Transverse colon (tissue), 4 donors: ENCODE results near the gene SOX8. TPM values are rescaled to one million over a fixed set of nuclear protein-coding genes. Genes with fewer than 3 reads are reported as not detected.

Experiments
- DNase-seq: peaks from one replicate; pipeline ENCODE4 v3.0.0-alpha.2; 2019
- H3K27ac ChIP-seq, 4 donors: fragments of 200-600 bp; sonication (generic); 2 replicates each; pipeline ENCODE4 v1.5.1; 2016 to 2018; ENCODE audit warnings: inconsistent platforms in 4 of 4
- H3K27me3 ChIP-seq: fragments of 200-600 bp; sonication (generic); 2 replicates; pipeline ENCODE4 v1.5.1; 2017; ENCODE audit warnings: inconsistent platforms
- H3K36me3 ChIP-seq, 4 donors: fragments of 200-600 bp; sonication (generic); 2 replicates each; pipeline ENCODE4 v1.5.1; 2017 to 2019; ENCODE audit warnings: inconsistent platforms in 4 of 4
- H3K4me1 ChIP-seq, 4 donors: fragments of 200-600 bp; sonication (generic); 2 replicates each; pipeline ENCODE4 v1.5.1; 2017 to 2020; ENCODE audit warnings: inconsistent platforms in 4 of 4
- H3K4me3 ChIP-seq, 4 donors: fragments of 200-600 bp; sonication (generic); 1 replicate in 1 of 4; 2 replicates in 3 of 4; pipeline versions ENCODE4 v1.5.1 to v1.6.1; 2017 to 2019; ENCODE audit warnings: inconsistent platforms in 4 of 4
- H3K9me3 ChIP-seq, 2 donors: fragments of 200-600 bp; sonication (generic); 2 replicates each; pipeline ENCODE4 v1.5.1; 2017 to 2019; ENCODE audit warnings: inconsistent platforms in 2 of 2
- CTCF ChIP-seq, 5 experiments: fragments of 200-600 bp in 3 of 5; fragments of 450-650 bp in 2 of 5; sonication (generic) in 3 of 5; IDR thresholded peaks; 1 replicate in 2 of 5; 2 replicates in 3 of 5; pipeline ENCODE4 v1.5.1; 2016 to 2017; ENCODE audit warnings: antibody characterized with exemption in 5 of 5, inconsistent platforms in 3 of 5, mild to moderate bottlenecking in 2 of 5, moderate library complexity in 1 of 5
- EP300 ChIP-seq: sonication (generic); formaldehyde crosslinking; IDR thresholded peaks from one replicate; pipeline ENCODE4 v1.6.1; 2017; ENCODE audit warnings: antibody characterized with exemption, low read depth
- POLR2A ChIP-seq: fragments of 450-650 bp; IDR thresholded peaks from one replicate; pipeline ENCODE4 v1.6.1; 2016; ENCODE audit warnings: antibody characterized with exemption, mild to moderate bottlenecking, moderate library complexity
- POLR2AphosphoS5 ChIP-seq, 3 donors: sonication (generic); formaldehyde crosslinking; IDR thresholded peaks; one replicate each; pipeline ENCODE4 v1.6.1; 2016; ENCODE audit warnings: antibody characterized with exemption in 3 of 3
- WGBS, 2 donors: methylation state at CpG; one replicate each; pipeline ENCODE4 v1.1.5; 2018; ENCODE audit warnings: low coverage in 1 of 2; 5-methylcytosine and 5-hydroxymethylcytosine counted together
- in situ Hi-C, 4 donors: fragments of 200-750 bp; cut with MboI; loops; one replicate each; pipeline versions ENCODE4 v1.15.0 to v1.15.1; 2017; ENCODE audit warnings: low sequenced_read_pairs in 3 of 4, low pct_ligation_motif_present in 1 of 4, low pct_unique_long_range_greater_than_20kb in 1 of 4
- intact Hi-C: fragments of 100-400 bp; cut with DNase I; formaldehyde crosslinking; loops from one replicate; pipeline ENCODE4 v1.15.1; 2023; ENCODE audit warnings: low total_unique reads
- total RNA-seq, 4 donors: library from RNA; depleted of rRNA; stranded (reverse); fragments of >200 nt; gene quantifications; one replicate each; pipeline ENCODE4 v1.1.0, GENCODE V29; 2016

SOX8 gene
- total RNA-seq, 4 donors from 2014 or later, result 0.37 to 1.9 (median 0.50) TPM

GRCh38 chr16:1014221-1014620, 32.7 kb downstream of the SOX8 start:
- Histone ChIP-seq H3K36me3 (no peaks in the 10 kb centered on the region), H3K27me3 (peaks cover 24% of the 10 kb centered on the region), H3K4me3 (no peak overlapping the region), H3K27ac (no peak overlapping the region), H3K9me3 (no peaks in the 10 kb centered on the region), H3K4me1 (no peaks in the 10 kb centered on the region)
- in situ Hi-C loops, result no loop called here
- TF ChIP-seq POLR2AphosphoS5 (IDR thresholded peaks at IDR 0.05), result no peak
- TF ChIP-seq EP300, result no peak
- no peak for TF ChIP-seq POLR2A
- no peak for TF ChIP-seq CTCF (IDR thresholded peaks at IDR 0.05)
- 85% methylated on average over 8 of the region's 8 CpGs; no CpG with 5 or more reads in 1 of the 2 donors for whole genome bisulfite sequencing, 2 donors
- intact Hi-C loops, result no loop called here
- no peak for DNase-seq

- no peak for DNase-seq
- in situ Hi-C loops, result no loop called here
- no peaks in the 10 kb centered on the region for H3K4me1 ChIP-seq
- H3K4me3 ChIP-seq, result no peak overlapping the region
- H3K27me3 ChIP-seq, result peaks cover 24% of the 10 kb centered on the region
- intact Hi-C loops, result no loop called here
- WGBS, 2 donors, result 86 to 93% methylated on average over 6 to 19 of the region's 22 CpGs
- H3K9me3 ChIP-seq, result no peaks in the 10 kb centered on the region
- H3K36me3 ChIP-seq, result no peaks in the 10 kb centered on the region
- H3K27ac ChIP-seq, result no peak overlapping the region
- TF ChIP-seq POLR2AphosphoS5 (IDR thresholded peaks at IDR 0.05), result no peak
- no peak for TF ChIP-seq CTCF (IDR thresholded peaks at IDR 0.05)
- TF ChIP-seq POLR2A, result no peak
- no peak for TF ChIP-seq EP300
These were observed 33.4 kb downstream of the SOX8 start for GRCh38 chr16:1014771-1015495.

- Histone ChIP-seq H3K27ac (peak overlapping the region in 1 of 4 donors; percentile 25), H3K4me1 (no peaks in the 10 kb centered on the region), H3K9me3 (no peaks in the 10 kb centered on the region), H3K27me3 (peaks cover 46% of the 10 kb centered on the region), H3K36me3 (no peaks in the 10 kb centered on the region), H3K4me3 (no peak overlapping the region)
- in situ Hi-C loops (no loop called here), intact Hi-C loops (no loop called here)
- 68 to 72% methylated on average over 7 to 15 of the region's 15 CpGs for WGBS, 2 donors
- TF ChIP-seq EP300 (no peak), POLR2A (no peak), POLR2AphosphoS5 (IDR thresholded peaks at IDR 0.05) (no peak), CTCF (IDR thresholded peaks at IDR 0.05) (no peak)
- DNase-seq, result no peak
These were observed 37.1 kb downstream of the SOX8 start for GRCh38 chr16:1018447-1019198.

- DNase-seq, result no peak
- Histone ChIP-seq H3K27ac (peak overlapping the region in 2 of 4 donors; percentile 25 to 55), H3K4me1 (no peaks in the 10 kb centered on the region), H3K36me3 (no peaks in the 10 kb centered on the region), H3K4me3 (peak overlapping the region in 1 of 4 donors; percentile 10), H3K9me3 (no peaks in the 10 kb centered on the region), H3K27me3 (peaks cover 50% of the 10 kb centered on the region)
- intact Hi-C loops (no loop called here), in situ Hi-C loops (no loop called here)
- WGBS, 2 donors, result 42 to 66% methylated on average over 8 to 66 of the region's 66 CpGs
- no peak for TF ChIP-seq CTCF (IDR thresholded peaks at IDR 0.05)
- TF ChIP-seq POLR2AphosphoS5 (IDR thresholded peaks at IDR 0.05), result no peak
- no peak for TF ChIP-seq EP300
- TF ChIP-seq POLR2A, result no peak
These were observed 37.9 kb downstream of the SOX8 start for GRCh38 chr16:1019231-1020090.
